Measurements from ENCODE around the gene TDO2.
"Not testable (repeated sequence)": the region's sequence is repeated elsewhere in the genome, so short reads cannot be mapped to it uniquely, and the experiment has no call there.

Gene TDO2

GRCh38 chr4:155903453-155903852 lies at the start of gene TDO2:
Gene TDO2, plus strand, starts transcription at chr4:155903696. Its CDS starts 63 bp downstream, at chr4:155903759.
- no peak for DNase-seq

GRCh38 chr4:155854582-155855226 lies 48.8 kb upstream of the TDO2 start:
- DNase-seq: no peak

- DNase-seq: no peak
Observed at GRCh38 chr4:155855897-155856296, 47.6 kb upstream of the TDO2 start.

GRCh38 chr4:155866177-155866576 lies 37.3 kb upstream of the TDO2 start, which contains the start of gene ASIC5:
Gene ASIC5, minus strand, starts transcription at chr4:155866277. Its CDS starts 51 bp downstream, at chr4:155866226.
- no peak for DNase-seq

GRCh38 chr4:155875878-155876277 lies 27.6 kb upstream of the TDO2 start:
- no peak for DNase-seq

GRCh38 chr4:155877971-155878370 lies 25.5 kb upstream of the TDO2 start:
- no peak for DNase-seq

GRCh38 chr4:155878611-155879010 lies 24.9 kb upstream of the TDO2 start:
- no peak for DNase-seq

- no peak for DNase-seq
Observed at GRCh38 chr4:155879767-155880166, 23.7 kb upstream of the TDO2 start.

GRCh38 chr4:155881555-155881954 lies 21.9 kb upstream of the TDO2 start:
- DNase-seq: no peak

GRCh38 chr4:155883895-155884294 lies 19.6 kb upstream of the TDO2 start:
- no peak for DNase-seq

- DNase-seq: no peak
Observed at GRCh38 chr4:155885666-155886065, 17.8 kb upstream of the TDO2 start.

GRCh38 chr4:155887045-155887444 lies 16.5 kb upstream of the TDO2 start:
- no peak for DNase-seq

GRCh38 chr4:155887847-155888570 lies 15.5 kb upstream of the TDO2 start:
- DNase-seq: no peak

- DNase-seq: no peak
Observed at GRCh38 chr4:155889031-155889793, 14.3 kb upstream of the TDO2 start.

GRCh38 chr4:155889946-155890345 lies 13.6 kb upstream of the TDO2 start:
- DNase-seq: no peak

GRCh38 chr4:155891058-155891457 lies 12.4 kb upstream of the TDO2 start:
- DNase-seq: no peak

GRCh38 chr4:155898371-155898770 lies 5.1 kb upstream of the TDO2 start:
- not testable (repeated sequence) for DNase-seq

GRCh38 chr4:155899891-155900290 lies 3.6 kb upstream of the TDO2 start:
- DNase-seq: no peak

GRCh38 chr4:155900381-155900780 lies 3.1 kb upstream of the TDO2 start:
- DNase-seq: no peak

- DNase-seq: no peak
Observed at GRCh38 chr4:155901013-155901412, 2.5 kb upstream of the TDO2 start.

GRCh38 chr4:155904331-155904730 lies 835 bp downstream of the TDO2 start:
- DNase-seq: no peak

- DNase-seq: no peak
Observed at GRCh38 chr4:155906554-155907247, 3.2 kb downstream of the TDO2 start.

GRCh38 chr4:155907556-155907955 lies 4.1 kb downstream of the TDO2 start:
- DNase-seq: no peak
